Heart right ventricle (tissue), 16 donors: ENCODE measurements around the gene SORCS3. TPM values are rescaled to one million over a fixed set of nuclear protein-coding genes. Genes with fewer than 3 reads are reported as not detected.

Experiments
- ATAC-seq, 8 donors: fragments of 200-7000 bp; cut with Tn5 transposase; one replicate each; pipeline ENCODE4 v1.9.1; 2020; ENCODE audit warnings: mild to moderate bottlenecking in 8 of 8, moderate library complexity in 8 of 8, moderate number of reproducible peaks in 1 of 8
- DNase-seq, 2 donors: peaks; one replicate each; pipeline ENCODE4 v3.0.0-alpha.2; 2020
- H3K27ac ChIP-seq, 10 donors: fragments of 200-600 bp; sonication (generic) in 2 of 10; one replicate each; pipeline versions ENCODE4 v1.5.0 to v1.8.0; 2020 to 2022; ENCODE audit warnings: mild to moderate bottlenecking in 3 of 10
- H3K27me3 ChIP-seq, 7 donors: fragments of 200-600 bp; one replicate each; pipeline ENCODE4 v1.8.0; 2021 to 2022; ENCODE audit warnings: mild to moderate bottlenecking in 2 of 7
- H3K36me3 ChIP-seq, 9 donors: fragments of 200-600 bp; sonication (generic) in 1 of 9; one replicate each; pipeline versions ENCODE4 v1.5.0 to v1.8.0; 2020 to 2022; ENCODE audit warnings: mild to moderate bottlenecking in 2 of 9
- H3K4me1 ChIP-seq, 9 donors: fragments of 200-600 bp; sonication (generic) in 1 of 9; one replicate each; pipeline versions ENCODE4 v1.5.0 to v1.8.0; 2020 to 2022; ENCODE audit warnings: mild to moderate bottlenecking in 4 of 9
- H3K4me3 ChIP-seq, 10 donors: fragments of 200-600 bp; sonication (generic) in 2 of 10; one replicate each; pipeline versions ENCODE4 v1.5.0 to v1.8.0; 2020 to 2022; ENCODE audit warnings: mild to moderate bottlenecking in 7 of 10, moderate library complexity in 2 of 10
- H3K9me3 ChIP-seq, 11 donors: fragments of 200-600 bp in 10 of 11; sonication (generic) in 2 of 11; one replicate each; pipeline versions ENCODE4 v1.5.0 to v1.8.0; 2013 to 2022; ENCODE audit warnings: mild to moderate bottlenecking in 2 of 11, control low read depth in 1 of 11, moderate library complexity in 1 of 11
- WGBS, 2 donors: extraction: QIAGEN DNeasy Blood & Tissue Kit; methylation state at CpG; one replicate each; pipeline ENCODE4 v1.1.7; 2013; ENCODE audit warnings: inconsistent platforms in 1 of 2; 5-methylcytosine and 5-hydroxymethylcytosine counted together
- intact Hi-C, 10 donors: fragments of 100-400 bp; cut with DNase I; formaldehyde crosslinking; loops; one replicate each; pipeline versions ENCODE4 v1.11.1 to v1.14.2; 2022
- polyA plus RNA-seq, 2 donors: library from polyadenylated mRNA; stranded (reverse); fragments of 200-250 nt; gene quantifications; one replicate each; pipeline ENCODE4 v1.2.3, GENCODE V29; 2013
- total RNA-seq, 10 donors: library from RNA; stranded (reverse); fragmentation: NEBNext Ultra II Directional in 3 of 10; extraction: Animal tissue kit (Norgen Biotek cat#: 25700) in 3 of 10; gene quantifications; one replicate each; pipeline versions ENCODE4 v1.2.1 to v1.2.4, GENCODE V29; 2021 to 2023
- TF ChIP-seq, protein P1 (sequence below), 9 donors: fragments of 200-600 bp; sonication (generic) in 2 of 9; IDR thresholded peaks; one replicate each; pipeline versions ENCODE4 v1.5.0 to v1.8.0; 2021 to 2022; ENCODE audit warnings: antibody characterized with exemption in 9 of 9, mild to moderate bottlenecking in 5 of 9, moderate library complexity in 1 of 9
- donor health status: Arrhythmogenic right ventricular cardiomyopathy.
- donor health status: ischemic (EF 13 %, LVEDD 7.1; RV severe dilation, severe dysfunction).
- donor health status: healthy with polysubstance abuse.
- donor health status: DM: no; HTN: yes; CAD: no.
- donor health status: DM: no; HTN: no; CAD: no.
- donor health status: ischemic (EF 25% LVEDD 6.9; RV normal size, moderate dysfunction).
- donor health status: ischemic (EF 25% LVEDD 5.7; RV mildly dilated, moderate dysfunction).
- donor health status: healthy.
- donor health status: DM: yes; HTN: yes; CAD: no.
- donor health status: Ischemic cardiomyopathy.
- donor health status: ischemic (EF 35%, LVEDD 5.7; RV mildly dilated, moderate dysfunction).
- donor health status: nonischemic (EF 11% LVEDD 7.7; RV severe dilation, severe dysfunction).
- donor health status: DM: yes; HTN: yes; CAD: no.
- donor health status: PGD.
- donor health status: ischemic (EF 29% LVEDD 5.4; RV normal size, mild dysfunction).
- donor health status: nonischemic (EF 23%, LVEDD 6.1; RV moderate dilation, normal function).

Gene SORCS3
- total and polyA plus RNA-seq, 12 donors: 0.01 to 0.09 (median 0.05) TPM; not detected in 4

DNA sequence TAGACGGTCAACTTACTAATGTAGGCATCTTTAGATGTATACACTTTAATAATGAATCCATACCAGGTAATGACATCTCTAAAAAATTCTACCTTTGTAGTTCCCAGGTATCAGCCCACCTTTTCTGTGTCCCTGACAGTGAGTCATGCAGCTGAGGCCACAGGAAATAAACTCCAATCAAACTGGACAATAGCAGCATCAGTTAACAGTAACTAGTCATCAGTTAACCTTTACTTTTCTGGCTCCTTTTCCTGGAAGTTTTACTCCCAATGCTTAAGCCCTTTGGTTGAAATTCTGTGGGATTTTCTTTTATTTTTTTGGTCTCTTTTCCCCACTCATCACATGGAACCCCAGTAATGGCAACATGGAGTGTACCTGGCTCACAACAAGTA, 617.6 kb downstream of the SORCS3 start:
- H3K4me3 ChIP-seq: no peak overlapping the region
- H3K27ac ChIP-seq: no peak overlapping the region
- DNase-seq (no peak), ATAC-seq (no peak)
- H3K9me3 ChIP-seq: no peaks in the 10 kb centered on the region
- no peaks in the 10 kb centered on the region for H3K4me1 ChIP-seq
- 68 to 83% methylated on average over 1 of the region's 1 CpG for WGBS, 2 donors
- no peaks in the 10 kb centered on the region for H3K36me3 ChIP-seq
- H3K27me3 ChIP-seq: no peaks in the 10 kb centered on the region
- TF ChIP-seq, protein P1, sequence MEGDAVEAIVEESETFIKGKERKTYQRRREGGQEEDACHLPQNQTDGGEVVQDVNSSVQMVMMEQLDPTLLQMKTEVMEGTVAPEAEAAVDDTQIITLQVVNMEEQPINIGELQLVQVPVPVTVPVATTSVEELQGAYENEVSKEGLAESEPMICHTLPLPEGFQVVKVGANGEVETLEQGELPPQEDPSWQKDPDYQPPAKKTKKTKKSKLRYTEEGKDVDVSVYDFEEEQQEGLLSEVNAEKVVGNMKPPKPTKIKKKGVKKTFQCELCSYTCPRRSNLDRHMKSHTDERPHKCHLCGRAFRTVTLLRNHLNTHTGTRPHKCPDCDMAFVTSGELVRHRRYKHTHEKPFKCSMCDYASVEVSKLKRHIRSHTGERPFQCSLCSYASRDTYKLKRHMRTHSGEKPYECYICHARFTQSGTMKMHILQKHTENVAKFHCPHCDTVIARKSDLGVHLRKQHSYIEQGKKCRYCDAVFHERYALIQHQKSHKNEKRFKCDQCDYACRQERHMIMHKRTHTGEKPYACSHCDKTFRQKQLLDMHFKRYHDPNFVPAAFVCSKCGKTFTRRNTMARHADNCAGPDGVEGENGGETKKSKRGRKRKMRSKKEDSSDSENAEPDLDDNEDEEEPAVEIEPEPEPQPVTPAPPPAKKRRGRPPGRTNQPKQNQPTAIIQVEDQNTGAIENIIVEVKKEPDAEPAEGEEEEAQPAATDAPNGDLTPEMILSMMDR (IDR thresholded peaks at IDR 0.05): no peak
- intact Hi-C loops: no loop called here

DNA sequence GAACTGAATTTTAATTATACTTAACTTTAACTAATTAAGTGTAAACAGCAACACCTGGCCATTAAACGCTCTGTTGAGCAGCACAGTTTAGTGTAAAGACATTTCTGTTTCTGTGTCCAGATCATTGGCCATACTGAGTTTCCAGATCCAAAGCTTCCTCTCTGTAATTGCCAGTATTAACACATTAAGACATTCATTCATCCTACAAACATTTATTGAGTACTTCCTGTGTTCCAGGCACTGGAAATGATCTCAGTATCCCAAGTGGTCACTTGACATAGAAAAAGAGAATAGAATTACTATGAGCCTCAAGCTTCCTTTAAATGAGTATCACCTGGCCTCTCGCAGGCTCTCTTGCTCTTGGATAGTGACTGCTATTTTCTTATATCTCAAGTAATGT, 618.1 kb downstream of the SORCS3 start:
- Histone ChIP-seq H3K4me1 (no peaks in the 10 kb centered on the region), H3K27ac (no peak overlapping the region), H3K4me3 (no peak overlapping the region), H3K36me3 (no peaks in the 10 kb centered on the region), H3K27me3 (no peaks in the 10 kb centered on the region), H3K9me3 (no peaks in the 10 kb centered on the region)
- no peak for DNase-seq
- WGBS, 2 donors: 69 to 84% methylated on average over 2 of the region's 2 CpGs
- TF ChIP-seq, protein P1 (IDR thresholded peaks at IDR 0.05): no peak
- ATAC-seq: no peak
- intact Hi-C loops: no loop called here

DNA sequence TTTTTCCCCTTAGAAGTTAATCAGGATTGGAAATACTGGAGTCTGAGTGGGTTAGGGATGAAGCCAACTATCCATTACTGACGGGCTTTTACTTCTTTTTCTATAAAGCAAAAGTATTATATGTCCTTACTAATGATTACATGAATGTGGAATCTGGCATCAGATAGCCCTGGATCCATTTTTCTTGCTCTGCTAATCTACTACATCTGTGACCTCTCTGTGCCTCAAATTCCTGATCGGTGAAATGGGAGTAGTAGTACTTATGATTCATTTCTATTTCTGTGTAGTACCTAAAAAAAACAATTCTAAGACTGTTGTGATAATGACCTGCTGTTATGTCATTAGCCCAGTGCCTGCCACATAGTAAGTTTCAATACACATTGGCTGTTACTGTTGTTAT, 621.6 kb downstream of the SORCS3 start:
- ATAC-seq: no peak
- Histone ChIP-seq H3K27ac (no peak overlapping the region), H3K27me3 (no peaks in the 10 kb centered on the region), H3K9me3 (no peaks in the 10 kb centered on the region), H3K4me3 (no peak overlapping the region), H3K4me1 (peaks cover 0 to 4% (median 0%) of the 10 kb centered on the region in 9 donors), H3K36me3 (no peaks in the 10 kb centered on the region)
- intact Hi-C loops: no loop called here
- 66 to 71% methylated on average over 2 of the region's 2 CpGs for WGBS, 2 donors
- TF ChIP-seq, protein P1 (IDR thresholded peaks at IDR 0.05): no peak
- no peak for DNase-seq

DNA sequence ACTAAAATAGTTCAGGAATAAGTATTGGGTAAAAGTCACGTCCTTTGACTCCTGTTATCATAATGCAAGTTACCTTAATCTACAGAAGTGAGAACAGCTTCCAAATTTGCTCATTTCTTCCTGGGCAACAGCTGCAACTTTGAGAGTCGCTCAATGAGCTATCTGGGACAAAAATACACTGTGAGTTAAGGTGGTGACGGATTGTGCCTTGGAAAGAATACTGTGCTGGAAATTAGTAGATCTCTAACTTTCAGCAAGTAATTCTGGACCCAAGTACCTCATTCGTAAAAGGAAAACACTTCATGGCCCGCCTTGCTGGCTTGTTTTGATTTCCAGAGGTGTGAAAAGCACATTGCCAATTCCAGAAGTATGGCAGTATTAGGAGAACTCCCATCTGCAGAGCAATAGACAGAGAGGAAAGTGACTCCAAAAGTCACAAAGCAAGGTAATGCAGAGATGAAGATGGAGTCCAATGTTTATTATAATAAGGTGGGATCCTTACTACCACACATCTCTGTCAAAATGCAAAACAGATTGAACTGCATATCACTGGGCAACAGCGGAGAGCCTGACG, 626.0 kb downstream of the SORCS3 start:
- H3K36me3 ChIP-seq: no peaks in the 10 kb centered on the region
- TF ChIP-seq, protein P1 (IDR thresholded peaks at IDR 0.05): no peak
- H3K9me3 ChIP-seq: no peaks in the 10 kb centered on the region
- H3K4me3 ChIP-seq: no peak overlapping the region
- peak overlapping the region in 1 of 10 donors; percentile 3 for H3K27ac ChIP-seq
- 44 to 45% methylated on average over 7 of the region's 7 CpGs for WGBS, 2 donors
- no peaks in the 10 kb centered on the region for H3K27me3 ChIP-seq
- intact Hi-C loops: loop anchor here in 1 of 10 donors (5.0 kb wide), 1 partner anchor 130 kb away; no protein-coding TSS in a partner anchor
- H3K4me1 ChIP-seq: peaks cover 0 to 4% (median 0%) of the 10 kb centered on the region in 9 donors
- DNase-seq (no peak), ATAC-seq (peak in 3 of 8 donors; percentile 57 to 79 (median 71))
